Measurements from ENCODE around the gene CTRB1. TPM values are rescaled to one million over a fixed set of nuclear protein-coding genes. Genes with fewer than 3 reads are reported as not detected.
A peak's percentile ranks its signal among the peaks of the same experiment; 100 is the strongest.

CTRB1 gene
- total RNA-seq, 1 experiment from 2014 or later, result not detected

DNA sequence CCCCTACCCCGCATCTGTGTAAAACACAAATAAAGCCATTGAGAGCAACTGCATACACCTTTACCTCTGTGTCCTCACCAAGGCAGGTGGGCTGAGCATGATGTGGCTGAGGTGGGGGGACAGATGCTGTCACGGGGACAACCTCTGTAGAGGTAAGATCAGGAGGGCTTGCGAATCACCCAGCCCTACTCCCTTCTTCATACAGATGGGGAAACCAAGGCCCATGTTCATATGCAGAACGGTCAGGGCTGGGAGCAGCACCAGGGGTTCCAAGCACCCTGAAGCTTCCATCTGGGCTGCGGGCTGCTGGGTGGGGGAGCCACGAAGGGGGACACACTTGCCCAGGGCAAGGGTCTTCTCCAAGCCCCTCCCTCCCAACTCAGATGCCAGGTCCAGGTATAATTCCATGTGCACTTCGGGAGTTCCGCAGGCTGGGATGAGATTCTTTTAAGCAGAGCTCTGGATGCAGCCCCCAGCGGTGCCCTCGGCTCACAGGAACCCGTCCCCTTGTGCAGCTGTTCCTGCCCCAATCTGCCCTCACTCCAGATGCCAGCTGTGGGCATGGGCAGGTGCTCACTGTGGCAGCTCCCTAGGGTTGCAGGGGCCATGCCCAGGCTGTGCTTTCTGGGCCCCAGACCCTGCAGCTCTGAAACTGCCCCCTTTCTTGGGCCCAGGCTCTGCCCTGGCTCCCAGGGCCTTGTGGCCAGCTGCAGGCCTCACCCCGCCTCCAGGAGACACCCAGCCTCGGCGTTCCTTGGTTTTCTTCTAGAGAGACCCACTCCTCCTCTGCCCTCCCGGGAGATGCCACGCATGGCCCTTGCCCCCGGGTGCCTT is 9.6 kb downstream of the CTRB1 start:
- no CpG with 5 or more reads among the region's 17 CpGs for WGBS (ENCODE audit: extremely low coverage, insufficient read length, low lambda C conversion rate)
- no peak overlapping the region for H3K14ac ChIP-seq (ENCODE audit: insufficient read depth, low read length)
- no peak overlapping the region for H3K27ac ChIP-seq (ENCODE audit: insufficient read length, low read depth, low read length)
- no peak overlapping the region for H2BK20ac ChIP-seq (ENCODE audit: low read depth, low read length, poor library complexity, severe bottlenecking)
- H4K8ac ChIP-seq (replicated peaks; ENCODE audit: insufficient read length, low read depth, low read length), result no peak overlapping the region
- no peak overlapping the region for H3K56ac ChIP-seq (ENCODE audit: insufficient read length, low read depth, low read length)
- H3K27me3 ChIP-seq (ENCODE audit: insufficient read depth, low read length), result no peaks in the 10 kb centered on the region
- H3K36me3 Mint-ChIP-seq (ENCODE audit: insufficient read depth in 1 of 3, low read depth in 3 of 3), result peaks cover 14 to 43% (median 36%) of the 10 kb centered on the region in 3 experiments; a peak in 6 of 7 replicates
- no peaks in the 10 kb centered on the region for H3K79me1 ChIP-seq (ENCODE audit: insufficient read depth, low read depth, low read length, poor library complexity, severe bottlenecking)
- H3K4ac ChIP-seq (ENCODE audit: low read depth, low read length), result no peak overlapping the region
- H3K23me2 ChIP-seq (ENCODE audit: insufficient read length, low read depth, low read length, poor library complexity, severe bottlenecking), result no peaks in the 10 kb centered on the region
- H3K27me3 Mint-ChIP-seq (ENCODE audit: low read depth), result 0 out of 2 replicates have a peak, but pooled peaks cover 2% of the 10 kb centered on the region
- H4K91ac ChIP-seq (ENCODE audit: insufficient read length, low read depth, low read length), result no peak overlapping the region
- no peak for DNase-seq
- H4K5ac ChIP-seq (ENCODE audit: insufficient read length, low read depth, low read length), result no peak overlapping the region
- TF ChIP-seq, protein P1, sequence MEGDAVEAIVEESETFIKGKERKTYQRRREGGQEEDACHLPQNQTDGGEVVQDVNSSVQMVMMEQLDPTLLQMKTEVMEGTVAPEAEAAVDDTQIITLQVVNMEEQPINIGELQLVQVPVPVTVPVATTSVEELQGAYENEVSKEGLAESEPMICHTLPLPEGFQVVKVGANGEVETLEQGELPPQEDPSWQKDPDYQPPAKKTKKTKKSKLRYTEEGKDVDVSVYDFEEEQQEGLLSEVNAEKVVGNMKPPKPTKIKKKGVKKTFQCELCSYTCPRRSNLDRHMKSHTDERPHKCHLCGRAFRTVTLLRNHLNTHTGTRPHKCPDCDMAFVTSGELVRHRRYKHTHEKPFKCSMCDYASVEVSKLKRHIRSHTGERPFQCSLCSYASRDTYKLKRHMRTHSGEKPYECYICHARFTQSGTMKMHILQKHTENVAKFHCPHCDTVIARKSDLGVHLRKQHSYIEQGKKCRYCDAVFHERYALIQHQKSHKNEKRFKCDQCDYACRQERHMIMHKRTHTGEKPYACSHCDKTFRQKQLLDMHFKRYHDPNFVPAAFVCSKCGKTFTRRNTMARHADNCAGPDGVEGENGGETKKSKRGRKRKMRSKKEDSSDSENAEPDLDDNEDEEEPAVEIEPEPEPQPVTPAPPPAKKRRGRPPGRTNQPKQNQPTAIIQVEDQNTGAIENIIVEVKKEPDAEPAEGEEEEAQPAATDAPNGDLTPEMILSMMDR (conservative IDR thresholded peaks at IDR 0.05), result no peak
- H2AFZ ChIP-seq (ENCODE audit: low read length), result no peak overlapping the region
- no peaks in the 10 kb centered on the region for H4K20me1 ChIP-seq (ENCODE audit: control insufficient read depth, insufficient read depth, insufficient read length)
- no peaks in the 10 kb centered on the region for H3K9me3 ChIP-seq (ENCODE audit: control insufficient read depth, low read depth, low read length)
- no peak overlapping the region for H3K18ac ChIP-seq (ENCODE audit: insufficient read length, low read depth, low read length)
- no peaks in the 10 kb centered on the region; a peak in 1 of 5 replicates for H3K9me3 Mint-ChIP-seq
- peak overlapping the region in 1 of 3 experiments; percentile 16; a peak in 1 of 7 replicates for H3K27ac Mint-ChIP-seq
- H3K4me1 Mint-ChIP-seq, result no peaks in the 10 kb centered on the region
- no peak overlapping the region for H2BK15ac ChIP-seq (ENCODE audit: low read depth, low read length)
- H3K4me2 ChIP-seq (ENCODE audit: insufficient read depth, insufficient read length, low read length), result no peak overlapping the region
- no peak overlapping the region for H3T11ph ChIP-seq (ENCODE audit: low read length)
- no peak overlapping the region for H2AK5ac ChIP-seq (ENCODE audit: insufficient read length, low read length)
- H2BK120ac ChIP-seq (ENCODE audit: low read depth, low read length, poor library complexity, severe bottlenecking), result no peak overlapping the region
- no peak overlapping the region for H3K4me3 Mint-ChIP-seq
- no peak overlapping the region for H3K23ac ChIP-seq (ENCODE audit: insufficient read length, low read depth, low read length)
- no peak overlapping the region for H3K9ac ChIP-seq (ENCODE audit: extremely low read depth, insufficient read length, low read length)
- H2BK12ac ChIP-seq (ENCODE audit: insufficient read length, low read depth, low read length), result no peak overlapping the region
- no peaks in the 10 kb centered on the region for H3K79me2 ChIP-seq (ENCODE audit: insufficient read depth, low read length)
- H3K4me1 ChIP-seq (ENCODE audit: insufficient read depth, low read length), result no peaks in the 10 kb centered on the region
- no peak overlapping the region for H2BK5ac ChIP-seq (ENCODE audit: insufficient read length, low read length)

All from H9 (cell line).